ENCODE results near the gene SNCA. TPM values are rescaled to one million over a fixed set of nuclear protein-coding genes. Genes with fewer than 3 reads are reported as not detected.

The SNCA gene
- total RNA-seq, 6 experiments from 2014 or later: 0.43 to 5.1 (median 1.0) TPM

DNA sequence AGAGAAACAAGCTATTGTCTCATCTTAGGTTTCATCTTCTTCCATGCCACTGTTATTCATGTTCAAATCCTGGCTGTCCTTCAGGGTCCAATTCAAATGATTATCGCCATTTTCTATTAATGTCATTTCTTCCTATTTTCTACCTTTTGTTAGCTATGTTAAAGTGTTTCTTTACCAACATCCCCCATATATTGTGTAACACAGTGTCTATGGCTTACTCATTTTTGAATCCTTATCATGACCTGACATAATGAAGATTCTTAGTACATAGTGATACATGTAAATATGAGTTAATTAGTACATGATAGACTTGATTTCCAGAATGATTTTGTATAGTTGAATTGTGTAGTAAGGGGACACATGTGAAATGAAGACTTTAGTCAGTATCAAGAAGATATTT, 152.4 kb downstream of the SNCA start:
- Histone ChIP-seq H3K27me3 (no peaks in the 10 kb centered on the region), H3K27ac (no peak overlapping the region), H3K4me1 (no peaks in the 10 kb centered on the region), H3K36me3 (no peaks in the 10 kb centered on the region), H3K4me3 (no peak overlapping the region), H3K9me3 (no peaks in the 10 kb centered on the region)
- TF ChIP-seq POLR2A (IDR thresholded peaks at IDR 0.05): no peak
- TF ChIP-seq CTCF (IDR thresholded peaks at IDR 0.05): no peak
- intact Hi-C loops (cut with DNase I): no loop called here
- ATAC-seq (no peak), DNase-seq (no peak)
- WGBS (ENCODE audit: insufficient coverage, low coverage, low lambda C conversion rate, missing lambda C conversion rate): 86% methylated on average over 1 of the region's 1 CpG

- H3K4me3 ChIP-seq: no peak overlapping the region
- WGBS (ENCODE audit: insufficient coverage, low coverage, low lambda C conversion rate, missing lambda C conversion rate): 9% methylated on average over 2 of the region's 2 CpGs
- TF ChIP-seq POLR2A (IDR thresholded peaks at IDR 0.05) (no peak), CTCF (IDR thresholded peaks at IDR 0.05) (no peak)
- H3K27ac ChIP-seq: no peak overlapping the region
- no peaks in the 10 kb centered on the region for H3K9me3 ChIP-seq
- ATAC-seq: no peak
- no peaks in the 10 kb centered on the region for H3K36me3 ChIP-seq
- no peaks in the 10 kb centered on the region for H3K27me3 ChIP-seq
- no peaks in the 10 kb centered on the region for H3K4me1 ChIP-seq
- no peak for DNase-seq
- intact Hi-C loops (cut with DNase I): no loop called here
Observed at GRCh38 chr4:89682808-89683207, 154.2 kb downstream of the SNCA start.

DNA sequence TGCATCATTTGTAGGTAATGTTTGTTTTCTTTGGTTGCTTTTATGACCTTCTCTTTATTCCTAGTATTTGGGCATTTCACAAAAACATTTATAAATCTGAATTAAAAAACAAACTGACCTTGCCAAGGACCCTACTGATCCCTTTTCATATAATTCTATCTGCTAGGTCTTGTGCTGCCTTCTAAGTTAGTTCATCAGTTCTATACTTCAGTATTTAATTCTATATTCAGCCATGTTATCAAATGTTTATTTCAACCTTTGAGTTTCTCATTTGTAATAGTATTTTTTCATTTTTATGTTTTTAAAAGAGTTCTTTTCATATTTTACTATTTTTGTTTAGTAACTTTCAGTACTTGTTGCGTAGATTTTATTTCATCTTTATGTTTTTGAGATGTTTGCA, 155.3 kb downstream of the SNCA start:
- 28% methylated on average over 1 of the region's 1 CpG for WGBS (ENCODE audit: insufficient coverage, low coverage, low lambda C conversion rate, missing lambda C conversion rate)
- H3K27ac ChIP-seq: no peak overlapping the region
- H3K27me3 ChIP-seq: no peaks in the 10 kb centered on the region
- H3K36me3 ChIP-seq: no peaks in the 10 kb centered on the region
- DNase-seq: no peak
- no peaks in the 10 kb centered on the region for H3K4me1 ChIP-seq
- no peak overlapping the region for H3K4me3 ChIP-seq
- no peak for ATAC-seq
- no peak for TF ChIP-seq CTCF (IDR thresholded peaks at IDR 0.05)
- TF ChIP-seq POLR2A (IDR thresholded peaks at IDR 0.05): no peak
- intact Hi-C loops (cut with DNase I): no loop called here
- H3K9me3 ChIP-seq: no peaks in the 10 kb centered on the region

DNA sequence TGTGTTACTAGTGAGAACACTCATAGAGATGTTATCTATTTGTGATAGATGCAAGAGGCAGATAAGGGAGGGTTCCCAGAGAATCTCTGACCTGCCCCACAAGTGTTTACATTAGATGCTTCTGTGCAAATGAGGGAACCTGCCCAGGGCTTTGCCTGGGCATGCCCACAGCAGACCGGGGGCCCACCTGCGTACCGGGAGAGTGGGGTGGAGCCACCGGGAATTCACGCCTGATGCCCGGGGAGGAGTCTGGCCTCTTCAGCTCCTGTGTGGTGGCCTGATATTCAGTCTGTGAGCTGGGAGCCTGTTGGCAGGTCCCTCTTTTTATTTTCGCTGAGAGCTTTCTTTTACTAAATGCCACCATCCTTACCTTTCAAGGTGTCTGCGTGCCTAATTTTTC, 155.7 kb downstream of the SNCA start:
- Histone ChIP-seq H3K27ac (no peak overlapping the region), H3K9me3 (no peaks in the 10 kb centered on the region), H3K4me1 (no peaks in the 10 kb centered on the region), H3K27me3 (no peaks in the 10 kb centered on the region), H3K4me3 (no peak overlapping the region), H3K36me3 (no peaks in the 10 kb centered on the region)
- DNase-seq (no peak), ATAC-seq (no peak)
- 58% methylated on average over 4 of the region's 8 CpGs for WGBS (ENCODE audit: insufficient coverage, low coverage, low lambda C conversion rate, missing lambda C conversion rate)
- intact Hi-C loops (cut with DNase I): no loop called here
- no peak for TF ChIP-seq POLR2A (IDR thresholded peaks at IDR 0.05)
- TF ChIP-seq CTCF (IDR thresholded peaks at IDR 0.05): no peak

GRCh38 chr4:89674876-89675459, 162.0 kb downstream of the SNCA start:
- intact Hi-C loops (cut with DNase I): no loop called here
- DNase-seq: no peak
- H3K4me3 ChIP-seq: no peak overlapping the region
- WGBS (ENCODE audit: insufficient coverage, low coverage, low lambda C conversion rate, missing lambda C conversion rate): 26% methylated on average over 8 of the region's 9 CpGs
- no peaks in the 10 kb centered on the region for H3K4me1 ChIP-seq
- no peak for TF ChIP-seq CTCF (IDR thresholded peaks at IDR 0.05)
- TF ChIP-seq POLR2A (IDR thresholded peaks at IDR 0.05): no peak
- H3K27me3 ChIP-seq: no peaks in the 10 kb centered on the region
- no peak overlapping the region for H3K27ac ChIP-seq
- no peaks in the 10 kb centered on the region for H3K36me3 ChIP-seq
- ATAC-seq: no peak
- no peaks in the 10 kb centered on the region for H3K9me3 ChIP-seq
